LoVo (cell line): Measurements from ENCODE around the gene HPS1.

Experiments used
- DNase-seq: peaks from one replicate; pipeline ENCODE4 v3.0.0-alpha.2; 2016; ENCODE audit warnings: low spot score

The HPS1 gene

GRCh38 chr10:98431016-98431415, 15.7 kb downstream of the HPS1 start:
- DNase-seq: no peak

GRCh38 chr10:98430427-98430826, 16.3 kb downstream of the HPS1 start:
- no peak for DNase-seq

- DNase-seq: no peak
Observed at GRCh38 chr10:98429320-98430072, 17.2 kb downstream of the HPS1 start.

GRCh38 chr10:98427011-98427515, 19.7 kb downstream of the HPS1 start:
- no peak for DNase-seq

GRCh38 chr10:98425511-98426352, 21.0 kb downstream of the HPS1 start:
- DNase-seq: peak; percentile 27

- DNase-seq: no peak
Observed at GRCh38 chr10:98424295-98425254, 22.2 kb downstream of the HPS1 start.

GRCh38 chr10:98423691-98424120, 23.0 kb downstream of the HPS1 start:
- DNase-seq: no peak

- DNase-seq: no peak
Observed at GRCh38 chr10:98422182-98422581, 24.6 kb downstream of the HPS1 start.

GRCh38 chr10:98420786-98421185, 25.9 kb downstream of the HPS1 start:
- DNase-seq: no peak

- no peak for DNase-seq
Observed at GRCh38 chr10:98419469-98420261, 27.1 kb downstream of the HPS1 start.

- no peak for DNase-seq
Observed at GRCh38 chr10:98418665-98419468, 27.9 kb downstream of the HPS1 start.

GRCh38 chr10:98417973-98418664, 28.6 kb downstream of the HPS1 start:
- no peak for DNase-seq

GRCh38 chr10:98417481-98417959, 29.2 kb downstream of the HPS1 start:
- DNase-seq: no peak

- DNase-seq: no peak
Observed at GRCh38 chr10:98416606-98417388, 29.9 kb downstream of the HPS1 start.

- no peak for DNase-seq
Observed at GRCh38 chr10:98415731-98416119, 31.0 kb downstream of the HPS1 start.

- DNase-seq: peak; percentile 94
Observed at GRCh38 chr10:98414932-98415730, 31.6 kb downstream of the HPS1 start, which contains the start of gene PYROXD2. Gene PYROXD2 (minus strand): TSS chr10:98415182. CDS start chr10:98415135, 47 bp downstream.

- no peak for DNase-seq
Observed at GRCh38 chr10:98414578-98414931, 32.2 kb downstream of the HPS1 start.

- DNase-seq: no peak
Observed at GRCh38 chr10:98411768-98412167, 35.0 kb downstream of the HPS1 start.
